Measurements from ENCODE around the gene PALM2AKAP2.

- TF ChIP-seq EZH2 (IDR thresholded peaks at IDR 0.05; ENCODE audit: insufficient read depth, poor library complexity, severe bottlenecking) (no peak), EZH2phosphoT487 (IDR thresholded peaks at IDR 0.05; ENCODE audit: insufficient read depth, low read depth) (no peak)
These were observed 12.6 kb upstream of the PALM2AKAP2 start for GRCh38 chr9:109767404-109767803.

Measured in GM23248 (cell line).